DMS79 (cell line): ENCODE results near the gene MAD1L1.

Experiments used
- DNase-seq: peaks from one replicate; lab custom pipeline; 2025; lab: John Stamatoyannopoulos, UW

Gene MAD1L1

DNA sequence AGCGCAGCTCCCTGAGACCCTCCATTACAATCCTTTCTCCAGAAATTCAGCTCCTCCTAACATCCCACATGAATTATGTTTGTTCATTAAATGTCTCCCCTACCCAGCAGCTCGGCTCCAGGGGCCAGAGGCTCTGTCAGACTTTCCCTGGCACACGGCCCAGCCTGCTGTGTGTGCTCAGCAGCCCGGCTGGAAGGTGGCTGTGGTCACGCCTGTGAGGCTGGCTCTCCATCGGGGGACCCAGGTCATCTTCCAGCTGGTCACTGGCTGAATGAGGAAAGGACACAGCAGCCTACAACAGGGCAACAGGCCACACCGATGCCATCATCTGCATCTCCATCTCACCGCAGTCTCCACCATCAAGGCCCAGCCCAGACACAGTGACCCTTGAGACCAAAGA is 219.8 kb downstream of the MAD1L1 start:
- peak; percentile 33 for DNase-seq

DNA sequence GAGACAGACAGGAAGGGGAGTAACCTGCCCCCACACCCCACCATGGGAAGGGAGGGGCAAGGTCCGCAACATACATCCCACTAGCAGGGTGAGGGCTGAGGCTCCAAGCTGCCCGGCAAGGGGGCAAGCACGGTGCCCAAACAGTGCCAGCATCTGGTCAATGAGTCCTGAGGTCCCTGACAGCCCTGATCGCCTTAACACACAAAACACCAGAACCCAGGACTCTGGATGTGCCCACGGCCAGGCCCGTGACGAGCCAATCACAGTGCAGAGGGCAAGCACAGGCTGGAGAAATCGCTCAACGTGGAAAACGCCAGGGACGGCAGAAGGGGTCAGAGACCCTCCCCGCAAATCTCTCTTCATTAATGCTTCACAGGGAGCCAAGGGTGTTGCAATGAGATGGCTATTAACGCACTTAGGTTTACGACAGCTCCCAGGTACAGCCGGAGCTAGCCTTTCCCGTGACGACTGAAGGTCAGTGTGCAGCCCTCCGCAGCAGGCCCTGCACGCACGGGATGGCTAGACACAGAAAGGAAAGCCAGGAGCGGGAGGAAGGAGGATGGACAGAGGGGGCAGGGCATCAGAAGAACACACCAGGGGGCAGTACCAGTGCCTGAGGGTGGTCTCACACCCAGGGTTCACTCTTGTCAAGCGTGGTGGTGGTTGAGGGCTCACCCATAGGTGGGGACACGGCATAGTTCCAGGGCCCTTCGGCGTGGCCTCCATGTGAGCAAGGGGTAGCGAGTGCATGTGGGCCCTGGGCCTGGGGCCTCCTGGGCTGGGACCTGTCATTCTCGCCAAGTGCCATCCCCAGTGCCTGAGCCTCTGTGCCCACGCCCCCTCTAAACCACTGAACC is 220.5 kb downstream of the MAD1L1 start:
- DNase-seq, result no peak

DNA sequence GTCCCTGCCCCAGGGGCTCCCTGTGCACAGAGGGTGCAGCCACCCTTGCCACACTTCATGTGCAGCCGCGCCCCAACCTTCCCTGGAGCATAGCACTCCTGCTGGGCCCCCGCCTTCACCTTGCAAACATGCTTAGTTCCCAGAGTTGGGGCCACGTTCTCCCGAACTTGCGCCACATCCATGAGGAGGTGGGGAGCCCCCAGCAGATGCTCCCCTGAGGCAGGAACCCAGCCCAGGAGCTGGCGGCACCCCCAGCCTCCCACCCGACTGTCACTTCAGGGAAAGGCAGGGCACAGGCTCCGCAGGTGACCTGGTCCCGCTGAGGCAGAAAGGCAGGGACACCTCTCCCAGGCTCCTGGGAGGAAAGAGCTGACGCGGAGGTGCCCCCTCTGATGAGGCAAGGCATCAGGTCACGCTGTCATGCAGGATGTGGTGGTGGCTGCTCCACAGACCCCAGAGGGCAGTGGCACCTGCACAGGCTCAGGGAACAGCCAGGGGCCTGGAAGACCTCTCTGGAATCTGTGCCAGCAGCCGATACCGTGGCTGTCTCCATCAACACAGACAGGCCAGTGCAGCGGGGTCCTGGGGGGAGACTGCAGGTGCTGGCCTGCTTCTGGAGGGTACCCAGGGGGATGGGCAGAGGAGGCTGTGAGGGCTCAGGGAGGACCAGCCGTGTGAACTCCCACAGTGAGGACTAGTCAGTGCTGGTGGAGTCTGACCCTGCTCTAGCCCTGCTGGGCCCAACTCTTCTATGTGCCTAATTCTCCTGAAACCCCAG is 221.3 kb downstream of the MAD1L1 start:
- no peak for DNase-seq

DNA sequence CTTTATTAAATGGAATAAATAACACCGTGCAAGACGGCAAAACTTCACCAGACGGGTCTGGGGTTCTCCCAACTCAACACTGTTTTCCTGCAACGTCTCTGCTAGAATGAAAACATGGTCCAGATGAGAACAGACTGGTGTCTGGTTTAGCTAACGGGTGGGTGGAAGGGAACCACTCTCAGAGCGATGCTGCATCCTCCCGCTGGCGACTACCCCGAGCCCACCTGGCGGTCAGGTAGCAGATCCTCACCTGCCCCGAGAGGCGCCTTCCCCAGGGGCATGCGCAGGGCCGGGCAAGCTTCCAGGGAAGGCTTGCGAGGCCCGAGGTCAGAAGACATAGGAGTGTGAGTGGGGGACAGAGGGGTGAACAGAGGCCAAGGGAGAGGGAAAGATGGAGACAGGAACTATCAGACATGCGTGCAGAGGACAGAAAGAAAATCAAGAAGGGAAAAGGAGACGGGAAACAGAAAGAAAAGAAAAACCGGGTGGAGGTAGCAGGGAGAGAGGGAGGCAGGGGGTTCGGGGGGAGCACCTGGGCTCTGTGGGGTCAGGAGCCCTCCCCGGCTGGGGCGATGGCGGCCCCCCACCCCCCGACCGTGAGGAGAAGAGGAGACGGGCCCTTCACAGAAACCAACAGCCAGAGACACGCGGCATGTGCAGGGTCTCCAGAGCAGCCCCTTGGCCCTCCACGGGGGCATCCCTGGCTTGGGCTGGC is 222.0 kb downstream of the MAD1L1 start:
- DNase-seq, result no peak

DNA sequence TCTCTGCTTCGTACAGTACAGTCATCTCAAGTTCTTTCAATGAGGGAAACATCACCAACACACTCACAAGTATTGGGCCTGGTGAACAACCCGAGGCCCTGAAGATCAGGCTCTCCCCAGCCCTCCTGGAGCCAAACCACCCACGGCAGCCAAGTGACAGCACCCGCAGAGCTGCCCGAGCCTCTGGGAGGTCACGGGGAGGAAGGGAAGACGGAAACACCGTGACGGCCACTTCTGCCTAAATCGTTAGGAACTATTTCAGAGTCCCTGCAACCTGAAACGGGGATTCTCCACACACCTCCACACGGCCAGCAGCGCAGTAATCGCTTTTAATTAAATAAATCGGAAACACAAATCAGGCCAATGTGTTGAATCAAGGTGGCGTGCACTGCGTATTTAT is 222.6 kb downstream of the MAD1L1 start:
- DNase-seq, result no peak

DNA sequence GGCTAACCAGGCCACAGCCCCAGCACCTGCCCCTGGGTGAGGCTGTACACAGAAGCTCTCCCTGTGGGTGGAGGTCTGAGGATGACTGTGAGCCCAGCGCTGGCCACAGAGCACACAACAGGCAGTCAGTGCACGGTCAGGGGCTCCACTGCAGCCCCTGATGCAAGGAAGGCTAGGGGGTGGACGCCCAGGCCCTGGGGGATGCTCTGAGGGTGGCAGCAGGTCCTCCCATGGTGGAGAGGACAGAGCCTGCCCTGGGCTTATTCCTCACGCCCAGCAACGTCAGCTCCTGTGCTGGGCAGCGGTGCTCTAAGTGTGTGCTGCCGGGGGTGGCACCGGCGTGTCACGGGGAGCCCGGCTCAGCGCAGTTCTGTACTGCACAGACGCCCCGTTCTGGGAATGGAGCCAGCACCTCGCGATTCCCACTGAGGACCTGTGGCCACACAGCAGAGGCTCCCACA is 223.2 kb downstream of the MAD1L1 start:
- no peak for DNase-seq

DNA sequence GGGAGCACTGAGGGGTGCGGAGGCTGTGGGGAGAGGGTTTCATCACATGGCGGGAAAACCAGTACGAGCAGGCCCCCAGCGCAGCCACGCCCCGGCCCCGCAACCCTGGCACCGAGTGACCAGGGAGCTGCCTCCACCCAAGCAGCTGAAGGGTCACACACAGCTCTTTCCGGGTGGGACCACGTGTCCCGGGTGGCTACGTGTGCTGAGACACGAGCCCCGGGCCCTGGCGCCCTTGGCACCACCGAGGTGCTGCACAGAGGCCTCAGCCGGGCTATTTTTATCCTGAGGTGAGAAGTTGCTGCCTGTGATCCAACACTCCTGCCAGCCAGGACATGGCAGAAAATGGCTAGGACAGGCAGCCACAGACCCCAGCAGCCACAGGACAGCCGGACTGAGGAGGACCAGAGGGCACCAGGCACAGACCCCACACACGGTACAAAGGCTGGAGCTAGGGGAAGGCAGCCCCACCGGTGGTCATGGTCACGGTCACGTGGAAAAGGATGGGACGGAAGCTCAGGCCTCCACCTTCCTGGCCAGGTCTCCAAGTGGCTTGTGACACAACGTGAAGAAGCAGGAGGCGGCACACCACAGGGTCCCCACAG is 223.7 kb downstream of the MAD1L1 start:
- no peak for DNase-seq

DNA sequence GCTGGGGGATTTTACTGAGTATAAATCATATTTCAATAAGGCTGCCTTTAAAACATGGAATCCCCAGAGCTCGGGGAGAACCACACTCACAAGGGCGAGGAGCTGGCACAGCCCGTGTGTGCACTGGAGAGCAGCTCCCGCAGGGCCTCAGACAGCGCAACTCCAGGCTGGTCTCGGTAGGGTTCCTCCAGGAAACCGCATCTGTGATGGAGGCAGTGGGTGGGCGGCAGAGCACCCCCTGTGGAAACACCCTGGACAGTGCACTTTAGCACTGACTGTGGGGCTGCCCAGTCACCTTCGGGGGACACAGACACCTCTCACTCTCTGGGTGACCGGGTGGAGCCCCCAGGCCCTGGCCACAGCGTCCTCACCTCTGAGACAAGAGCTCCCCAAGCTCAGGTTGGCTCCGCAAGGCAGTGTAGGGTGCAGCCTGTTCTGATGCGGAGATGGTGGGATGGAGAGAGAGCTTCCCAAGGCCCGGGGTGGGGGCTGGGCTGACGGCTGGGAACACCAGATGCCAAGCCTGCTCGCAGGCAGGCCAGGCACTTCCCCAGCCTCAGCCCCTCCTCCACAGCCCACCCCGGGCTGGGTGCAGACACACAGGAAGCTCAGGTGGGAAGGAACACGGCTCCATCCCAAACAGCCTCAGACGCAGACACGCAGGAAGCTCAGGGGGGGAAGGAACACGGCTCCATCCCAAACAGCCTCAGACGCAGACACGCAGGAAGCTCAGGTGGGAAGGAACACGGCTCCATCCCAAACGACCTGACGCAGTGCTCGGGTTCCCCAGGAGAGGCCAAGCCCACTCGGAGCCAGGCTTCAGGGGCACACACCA is 224.4 kb downstream of the MAD1L1 start:
- DNase-seq, result no peak

DNA sequence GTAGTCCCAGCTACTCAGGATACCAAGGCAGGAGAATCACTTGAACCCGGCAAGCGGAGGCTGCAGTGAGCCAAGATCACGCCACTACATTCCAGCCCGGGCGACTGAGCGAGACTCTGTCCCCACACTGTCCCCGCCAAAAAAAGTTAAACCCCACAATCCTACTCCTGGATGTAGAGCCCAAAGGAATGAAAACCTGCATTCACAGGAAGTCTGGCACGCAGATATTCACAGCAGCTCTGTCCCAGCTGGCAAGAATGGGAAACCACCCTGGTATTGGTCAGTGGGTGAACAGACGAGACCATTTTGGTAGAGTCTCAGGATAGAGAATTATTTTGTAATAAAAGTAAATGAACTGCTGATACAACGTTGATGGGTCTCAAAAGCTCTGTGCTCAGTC is 225.2 kb downstream of the MAD1L1 start:
- DNase-seq, result no peak

DNA sequence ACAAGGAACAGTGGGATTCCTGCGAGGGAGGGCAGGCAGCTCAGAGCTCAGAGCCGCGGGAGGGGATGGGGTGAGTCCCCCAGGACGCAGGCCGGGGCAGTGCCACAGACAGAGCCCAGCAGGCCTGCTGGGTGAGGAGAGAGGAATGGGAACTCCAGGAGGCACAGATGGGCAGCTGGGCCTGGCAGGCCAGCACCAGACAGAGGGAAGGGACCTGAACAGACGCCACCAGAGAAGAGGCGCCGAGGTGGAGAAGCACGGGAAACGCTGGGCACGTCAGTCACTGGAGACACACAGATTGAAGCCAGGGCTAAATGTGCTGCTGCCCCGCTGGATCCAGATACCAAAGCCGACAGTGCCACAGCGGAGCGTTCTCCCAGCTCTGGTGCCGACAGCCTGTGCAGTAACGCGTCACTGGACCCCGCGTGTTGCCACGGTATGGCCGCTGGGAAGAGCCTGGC is 225.8 kb downstream of the MAD1L1 start:
- no peak for DNase-seq

DNA sequence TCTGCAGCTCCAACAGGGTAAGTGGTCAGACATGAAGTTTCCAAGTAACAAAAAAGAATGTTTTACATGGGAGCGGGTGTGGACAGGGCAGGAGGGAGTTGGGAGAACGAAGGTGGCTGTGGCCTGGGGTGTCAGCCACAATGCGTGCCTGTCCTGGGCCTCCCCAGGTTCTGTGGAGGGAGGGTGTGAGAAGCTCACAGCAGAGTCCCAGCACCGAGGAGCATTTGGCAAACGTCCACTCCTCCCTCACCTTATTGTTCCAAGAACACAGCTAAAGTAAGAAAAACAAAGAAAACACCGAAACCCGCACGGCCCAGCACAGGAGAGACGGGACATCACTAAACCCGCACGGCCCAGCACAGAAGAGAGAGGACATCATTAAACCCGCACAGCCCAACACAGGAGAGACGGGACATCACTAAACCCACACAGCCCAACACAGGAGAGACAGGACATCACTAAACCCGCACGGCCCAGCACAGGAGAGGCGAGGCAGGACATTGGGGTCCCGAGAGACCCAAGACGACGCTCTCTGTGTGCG is 226.4 kb downstream of the MAD1L1 start:
- no peak for DNase-seq

DNA sequence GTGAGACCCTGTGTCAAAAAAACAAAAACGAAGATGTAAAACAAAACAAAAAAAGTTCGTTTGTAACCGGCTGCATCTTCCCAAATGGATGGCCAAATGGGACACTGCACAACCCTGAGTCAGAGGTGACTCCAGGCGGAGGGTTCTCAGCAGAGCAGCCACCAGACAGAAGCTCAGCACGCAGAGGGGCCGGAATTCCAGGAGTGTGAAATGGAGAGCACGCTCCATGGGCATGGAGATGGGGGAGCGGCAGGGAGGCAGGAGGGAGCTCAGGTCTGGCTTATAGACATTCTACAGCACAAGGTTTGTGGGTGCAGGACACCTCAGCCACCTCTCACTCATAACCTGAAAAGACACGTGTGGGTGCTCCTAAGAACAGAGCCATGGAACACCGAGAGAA is 227.0 kb downstream of the MAD1L1 start:
- DNase-seq, result no peak

DNA sequence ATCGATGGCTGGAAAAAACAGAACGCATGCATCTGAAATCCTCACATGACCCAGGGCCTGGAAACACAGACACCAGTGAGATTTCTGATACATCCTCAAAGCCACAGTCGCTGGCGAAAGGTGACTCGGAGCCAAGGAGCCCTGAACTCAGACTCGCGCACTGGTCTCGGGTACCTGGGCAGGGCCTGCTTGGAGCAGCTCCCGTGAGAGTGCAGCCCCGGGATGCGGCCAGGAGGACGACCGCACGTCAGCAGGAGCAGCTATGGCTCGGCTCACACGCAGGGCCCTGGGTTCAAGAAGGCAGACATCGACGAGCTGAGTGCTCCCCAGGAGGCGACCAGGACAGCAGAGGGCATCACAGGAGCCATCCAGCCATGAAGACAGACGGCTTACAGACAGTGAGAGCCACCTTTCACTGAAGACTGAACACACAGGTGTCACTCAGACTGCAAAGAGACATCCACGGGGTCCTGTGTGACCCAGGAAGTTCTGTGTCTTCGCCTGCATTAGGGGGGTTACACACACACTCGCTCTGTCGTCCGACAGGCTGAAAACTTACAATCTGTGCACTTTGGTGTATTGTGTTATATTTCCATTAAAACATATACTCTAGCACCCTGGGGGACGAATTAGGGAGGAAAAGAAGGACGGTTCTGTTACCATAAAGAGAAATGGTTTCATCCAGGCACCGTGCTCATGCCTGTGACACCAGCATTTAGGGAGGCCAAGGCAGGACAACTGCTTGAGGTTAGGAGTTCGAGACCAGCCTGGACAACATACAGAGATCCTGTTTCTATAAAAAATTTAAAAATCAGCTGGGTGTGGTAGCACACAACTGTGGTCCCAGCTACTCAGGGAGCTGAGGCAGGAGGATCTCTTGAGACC is 227.7 kb downstream of the MAD1L1 start:
- no peak for DNase-seq

DNA sequence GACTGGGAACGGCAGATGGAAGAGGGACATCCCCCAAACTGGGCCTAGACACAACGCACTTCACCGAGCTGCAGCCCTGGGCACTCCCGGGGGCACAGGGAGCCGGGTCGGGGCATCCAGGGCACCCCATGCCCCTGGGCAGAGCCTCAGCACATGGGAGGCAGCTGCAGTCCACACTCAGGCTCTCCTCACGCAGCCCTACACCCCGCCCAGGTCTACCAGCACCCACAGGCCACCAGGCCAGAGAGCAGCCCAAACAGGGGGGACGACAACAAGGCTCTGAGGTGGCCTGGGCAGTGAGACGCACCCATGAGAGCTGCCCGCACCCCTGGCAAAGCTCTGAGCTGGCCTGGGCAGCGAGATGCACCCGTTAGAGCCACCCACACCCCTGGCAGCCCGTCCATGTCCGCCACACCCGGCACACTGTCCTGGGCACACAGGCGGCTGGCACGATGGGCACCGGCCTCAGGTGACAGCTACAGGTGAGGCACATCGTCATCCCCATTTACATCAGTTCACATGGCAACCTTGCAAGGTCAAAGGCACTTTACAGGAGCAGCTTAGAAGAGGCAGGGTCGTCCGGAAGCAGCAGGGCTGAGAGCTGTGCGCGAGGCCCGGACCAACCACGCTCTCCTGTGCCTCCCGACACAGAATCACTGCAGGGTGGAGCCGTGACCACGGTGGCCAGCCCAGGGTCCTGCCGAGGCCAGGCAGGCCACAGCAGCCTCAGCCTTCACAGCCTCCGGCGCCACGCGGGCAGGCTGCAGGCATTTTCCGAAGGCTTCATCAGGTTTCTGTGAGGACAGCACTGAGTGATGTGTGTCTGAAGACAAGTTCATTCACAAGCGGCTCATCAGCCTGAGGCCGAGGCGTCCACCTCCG is 228.6 kb downstream of the MAD1L1 start:
- DNase-seq, result no peak

DNA sequence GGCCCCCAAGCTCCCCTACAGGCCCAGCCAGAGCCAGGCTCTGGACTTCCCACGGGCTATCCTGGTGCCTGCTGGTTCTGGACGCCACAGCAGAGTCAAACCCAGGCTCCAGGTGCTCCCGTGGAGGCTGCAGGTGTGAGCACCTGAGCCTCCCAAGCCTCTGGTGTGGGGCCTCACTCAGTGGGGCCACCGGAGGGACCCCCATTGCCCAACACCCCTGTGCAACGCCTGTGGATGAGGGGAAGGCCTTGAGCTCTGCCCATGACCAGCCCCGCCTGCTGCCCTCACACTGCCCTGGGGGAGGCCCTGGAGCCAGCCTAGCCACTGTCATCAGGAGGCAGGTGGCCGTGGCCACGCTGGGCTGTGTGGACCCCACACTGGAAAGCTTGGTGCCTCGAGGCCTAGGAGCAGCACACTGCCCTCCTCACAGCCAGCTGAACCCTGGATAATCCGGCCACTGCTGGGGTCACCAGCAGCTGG is 229.3 kb downstream of the MAD1L1 start:
- DNase-seq, result no peak

DNA sequence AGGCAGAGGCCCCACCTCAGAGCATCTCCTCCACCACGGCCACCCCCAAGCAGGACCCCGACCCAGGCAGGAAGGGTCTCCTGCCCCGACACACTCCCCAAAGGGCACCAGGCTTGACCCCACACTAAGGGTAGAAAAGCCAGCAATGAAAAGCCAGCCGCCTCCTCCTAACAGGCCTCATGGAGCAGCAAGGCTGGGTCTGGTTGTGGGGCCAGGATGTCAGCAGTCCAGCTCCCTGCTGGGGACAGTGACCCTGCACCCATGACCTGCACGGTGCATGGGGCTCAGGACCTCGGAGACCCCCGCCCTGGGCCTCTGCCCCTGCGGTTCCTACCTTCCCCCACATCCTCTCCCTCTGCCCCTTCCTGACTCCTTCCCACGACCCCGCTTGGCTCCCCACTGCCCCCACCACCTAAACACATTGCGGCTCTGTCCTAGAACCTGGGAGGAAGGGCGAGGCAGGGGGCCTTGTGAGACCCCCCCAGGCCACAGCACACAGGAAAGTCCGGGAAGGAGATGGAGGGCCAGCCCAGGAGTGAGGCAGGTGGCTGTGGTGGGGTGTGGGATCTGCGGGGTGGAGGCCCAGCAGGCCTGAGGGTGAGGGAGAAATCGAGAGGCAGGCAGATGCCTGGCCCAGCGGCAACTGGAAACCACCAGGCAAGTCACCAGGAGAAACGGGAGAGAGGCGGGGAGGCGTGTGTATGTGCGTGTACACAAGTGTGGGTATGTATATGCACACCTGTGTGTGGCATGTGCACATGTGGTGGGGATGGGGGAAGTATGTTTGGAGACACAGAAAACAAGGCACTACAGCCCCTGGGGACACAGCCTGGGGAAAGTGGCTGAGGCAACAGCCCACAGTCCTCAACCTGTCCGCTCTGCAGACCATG is 229.9 kb downstream of the MAD1L1 start:
- DNase-seq, result no peak

DNA sequence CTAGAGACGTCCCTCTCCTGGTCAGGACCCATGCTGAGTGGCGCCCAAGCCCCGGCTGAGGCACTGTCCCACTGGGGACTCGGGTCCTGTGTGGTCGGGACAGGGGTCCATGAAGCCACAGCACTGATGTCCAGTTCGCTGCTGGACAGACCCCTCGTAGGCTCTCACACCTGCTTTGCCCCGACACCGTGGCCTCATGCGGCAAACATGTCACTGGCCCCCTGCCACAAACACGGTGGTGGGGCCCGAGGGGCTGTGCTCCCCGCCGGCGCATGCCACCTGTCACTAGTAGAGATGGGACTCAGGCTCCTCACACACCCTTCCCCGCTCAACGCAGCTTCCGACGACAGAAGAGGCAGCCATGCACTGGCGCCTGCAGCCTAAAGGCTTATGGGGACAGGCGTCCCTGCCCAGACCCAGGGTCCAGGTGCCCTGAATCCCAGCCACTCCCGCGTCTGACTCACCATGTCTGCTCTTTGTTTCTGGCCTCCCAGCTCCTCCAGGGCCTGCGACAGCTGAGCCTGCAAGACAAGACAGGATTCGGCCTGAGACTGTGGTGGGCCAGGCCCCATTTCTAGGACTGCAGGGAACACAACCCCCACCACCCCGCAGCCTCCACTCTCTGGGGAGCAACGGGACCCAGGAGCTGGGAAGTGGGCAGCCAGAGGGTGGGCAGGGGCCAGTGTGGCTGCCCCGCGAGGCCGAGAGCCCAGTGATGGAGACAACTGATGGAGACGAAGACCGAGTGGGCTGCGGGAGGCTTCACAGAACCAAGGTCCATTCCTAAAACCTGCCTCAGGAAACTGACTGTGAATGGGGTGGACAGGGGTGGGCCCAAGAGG is 230.9 kb downstream of the MAD1L1 start:
- no peak for DNase-seq
